ENCODE data around the gene SLC25A41. TPM values are rescaled to one million over a fixed set of nuclear protein-coding genes. Genes with fewer than 3 reads are reported as not detected.

SLC25A41 gene
- total RNA-seq, 1 donor from 2014 or later, result not detected

- no peak for TF ChIP-seq CTCF (IDR thresholded peaks at IDR 0.05; ENCODE audit: insufficient read depth, low read length, severe bottlenecking)
Observed at GRCh38 chr19:6379744-6380143, 53.8 kb downstream of the SLC25A41 start.

GRCh38 chr19:6378486-6378885 is 55.1 kb downstream of the SLC25A41 start:
- no peak for DNase-seq (ENCODE audit: low read depth)
- no peak for FAIRE-seq
- no peaks in the 10 kb centered on the region for H3K27me3 ChIP-seq (ENCODE audit: control insufficient read depth, insufficient read depth, low read length)
- no peak overlapping the region for H3K4me3 ChIP-seq (ENCODE audit: low read depth, low read length)
- peaks cover 25% of the 10 kb centered on the region for H3K36me3 ChIP-seq (ENCODE audit: control insufficient read depth, insufficient read depth, low read length)
- TF ChIP-seq CTCF (IDR thresholded peaks at IDR 0.05; ENCODE audit: insufficient read depth, low read length, severe bottlenecking), result no peak

More at GRCh38 chr19:6379744-6380143, 53.8 kb downstream of the SLC25A41 start:
- H3K27me3 ChIP-seq (ENCODE audit: control insufficient read depth, insufficient read depth, low read length), result no peaks in the 10 kb centered on the region
- H3K4me3 ChIP-seq (ENCODE audit: low read depth, low read length), result no peak overlapping the region
- peaks cover 27% of the 10 kb centered on the region for H3K36me3 ChIP-seq (ENCODE audit: control insufficient read depth, insufficient read depth, low read length)
- DNase-seq (ENCODE audit: low read depth), result no peak
- FAIRE-seq, result no peak

GRCh38 chr19:6378041-6378440 is 55.5 kb downstream of the SLC25A41 start:
- peaks cover 20% of the 10 kb centered on the region for H3K36me3 ChIP-seq (ENCODE audit: control insufficient read depth, insufficient read depth, low read length)
- FAIRE-seq (no peak), DNase-seq (ENCODE audit: low read depth) (no peak)
- no peaks in the 10 kb centered on the region for H3K27me3 ChIP-seq (ENCODE audit: control insufficient read depth, insufficient read depth, low read length)
- H3K4me3 ChIP-seq (ENCODE audit: low read depth, low read length), result no peak overlapping the region
- TF ChIP-seq CTCF (IDR thresholded peaks at IDR 0.05; ENCODE audit: insufficient read depth, low read length, severe bottlenecking), result no peak

GRCh38 chr19:6376512-6377190 is 56.9 kb downstream of the SLC25A41 start:
- no peak for TF ChIP-seq CTCF (IDR thresholded peaks at IDR 0.05; ENCODE audit: insufficient read depth, low read length, severe bottlenecking)
- Histone ChIP-seq H3K36me3 (ENCODE audit: control insufficient read depth, insufficient read depth, low read length) (peaks cover 14% of the 10 kb centered on the region), H3K4me3 (ENCODE audit: low read depth, low read length) (no peak overlapping the region), H3K27me3 (ENCODE audit: control insufficient read depth, insufficient read depth, low read length) (no peaks in the 10 kb centered on the region)
- FAIRE-seq, result no peak
- DNase-seq (ENCODE audit: low read depth), result no peak

Other genes with a start within 250 kb of the SLC25A41 start
- gene MLLT1, start 153.8 kb downstream of the SLC25A41 start, total RNA-seq, result 2.6 and 2.9 TPM in 2 replicates
- not detected in 2 replicates for gene ACER1, start 100.2 kb downstream of the SLC25A41 start, total RNA-seq
- gene CLPP, start 72.2 kb downstream of the SLC25A41 start, total RNA-seq, result 43.1 and 49.8 TPM in 2 replicates
- 22.0 and 23.7 TPM in 2 replicates for gene ALKBH7, start 61.0 kb downstream of the SLC25A41 start, total RNA-seq
- gene PSPN, start 57.8 kb downstream of the SLC25A41 start, total RNA-seq, result 0.26 and 0.51 TPM in 2 replicates
- gene GTF2F1, start 40.6 kb downstream of the SLC25A41 start, total RNA-seq, result 52.7 and 63.6 TPM in 2 replicates
- gene KHSRP, start 9.0 kb downstream of the SLC25A41 start, total RNA-seq, result 55.8 and 85.6 TPM in 2 replicates
- gene SLC25A23, start 26.0 kb upstream of the SLC25A41 start, total RNA-seq, result 18.1 and 36.9 TPM in 2 replicates
- gene CRB3, start 30.5 kb upstream of the SLC25A41 start, total RNA-seq, result 49.5 and 90.9 TPM in 2 replicates
- gene DENND1C, start 48.0 kb upstream of the SLC25A41 start, total RNA-seq, result under 0.01 TPM in 1 of 2 replicates, not detected in the other
- gene TUBB4A, start 68.5 kb upstream of the SLC25A41 start, total RNA-seq, result not detected in 2 replicates
- gene TNFSF9, start 97.3 kb upstream of the SLC25A41 start, total RNA-seq, result 4.6 and 5.5 TPM in 2 replicates
- not detected in 2 replicates for gene CD70, start 157.4 kb upstream of the SLC25A41 start, total RNA-seq
- under 0.01 TPM in 1 of 2 replicates, not detected in the other for gene TNFSF14, start 236.4 kb upstream of the SLC25A41 start, total RNA-seq

Measured in bronchial epithelial cell (primary cell).